ENCODE data around the gene DDIT3. TPM values are rescaled to one million over a fixed set of nuclear protein-coding genes. Genes with fewer than 3 reads are reported as not detected.

Gene DDIT3
- total RNA-seq, 1 donor from 2014 or later: 42.6 TPM

- Histone ChIP-seq H3K4me1 (ENCODE audit: insufficient read depth, low read length) (peaks cover 3% of the 10 kb centered on the region), H3K79me2 (ENCODE audit: insufficient read depth, low read length) (no peaks in the 10 kb centered on the region), H4K20me1 (ENCODE audit: insufficient read depth, low read length) (no peaks in the 10 kb centered on the region), H3K4me3 (ENCODE audit: insufficient read depth, low read depth, low read length) (no peak overlapping the region), H3K9me3 (ENCODE audit: insufficient read depth, low read depth, low read length) (no peaks in the 10 kb centered on the region), H3K36me3 (ENCODE audit: insufficient read depth, low read length) (no peaks in the 10 kb centered on the region), H2AFZ (ENCODE audit: low read depth, low read length) (no peak overlapping the region), H3K4me2 (ENCODE audit: low read length) (no peak overlapping the region), H3K9ac (ENCODE audit: low read length) (no peak overlapping the region), H3K27me3 (ENCODE audit: insufficient read depth, low read length) (peaks cover 7% of the 10 kb centered on the region), H3K27ac (ENCODE audit: low read depth, low read length) (no peak overlapping the region)
- peaks cover 71% of the 10 kb centered on the region for H3K27me3 Mint-ChIP-seq (ENCODE audit: low read depth, unreplicated experiment)
- DNase-seq (ENCODE audit: low read depth) (no peak), FAIRE-seq (no peak)
- peaks cover 23% of the 10 kb centered on the region for H3K36me3 Mint-ChIP-seq (ENCODE audit: low read depth, unreplicated experiment)
- peaks cover 5% of the 10 kb centered on the region for H3K9me3 Mint-ChIP-seq (ENCODE audit: unreplicated experiment)
- TF ChIP-seq EZH2 (IDR thresholded peaks at IDR 0.05; ENCODE audit: insufficient read depth, low read length): no peak
- TF ChIP-seq CTCF (IDR thresholded peaks at IDR 0.05; ENCODE audit: insufficient read depth, low read depth, low read length): no peak
- no peak overlapping the region for H3K27ac Mint-ChIP-seq (ENCODE audit: unreplicated experiment)
- no peak overlapping the region for H3K4me3 Mint-ChIP-seq (ENCODE audit: unreplicated experiment)
- H3K4me1 Mint-ChIP-seq (ENCODE audit: low read depth, unreplicated experiment): peaks cover 5% of the 10 kb centered on the region
These were observed 53.0 kb downstream of the DDIT3 start for GRCh38 chr12:57467212-57467874.

Small RNA genes lying within 50 kb of the gene (microRNA-seq; reads per million reads assigned to microRNA genes)
- gene MIR616 (1.4 reads per million), gene MIR6758 (not detected)

Other genes with a start within 250 kb of the DDIT3 start
- 18.8 and 19.2 TPM in 2 replicates for gene R3HDM2, start 89.5 kb downstream of the DDIT3 start, total RNA-seq
- not detected in 2 replicates for gene INHBC, start 85.7 kb downstream of the DDIT3 start, total RNA-seq
- 24.6 and 37.5 TPM in 2 replicates for gene INHBE, start 65.2 kb downstream of the DDIT3 start, total RNA-seq
- gene GLI1, start 60.7 kb downstream of the DDIT3 start, total RNA-seq: 5.8 and 6.8 TPM in 2 replicates
- 2.5 and 3.1 TPM in 2 replicates for gene ARHGAP9, start 40.6 kb downstream of the DDIT3 start, total RNA-seq
- 351 and 384 TPM in 2 replicates for gene MARS1, start 32.4 kb downstream of the DDIT3 start, total RNA-seq
- gene MBD6, start 2.3 kb upstream of the DDIT3 start, total RNA-seq: 55.3 and 58.5 TPM in 2 replicates
- 94.5 and 107 TPM in 2 replicates for gene DCTN2, start 26.7 kb upstream of the DDIT3 start, total RNA-seq
- 7.2 and 8.6 TPM in 2 replicates for gene KIF5A, start 29.5 kb upstream of the DDIT3 start, total RNA-seq
- 43.3 and 43.6 TPM in 2 replicates for gene PIP4K2C, start 70.7 kb upstream of the DDIT3 start, total RNA-seq
- gene DTX3, start 84.3 kb upstream of the DDIT3 start, total RNA-seq: 18.3 and 20.8 TPM in 2 replicates
- 16.8 and 24.5 TPM in 2 replicates for gene ARHGEF25, start 90.9 kb upstream of the DDIT3 start, total RNA-seq
- 2.5 and 2.6 TPM in 2 replicates for gene B4GALNT1, start 112.7 kb upstream of the DDIT3 start, total RNA-seq
- gene OS9, start 173.6 kb upstream of the DDIT3 start, total RNA-seq: 194 and 215 TPM in 2 replicates
- 0.14 and 0.17 TPM in 2 replicates for gene AGAP2, start 218.2 kb upstream of the DDIT3 start, total RNA-seq
- gene TSPAN31, start 224.5 kb upstream of the DDIT3 start, total RNA-seq: 18.6 and 22.9 TPM in 2 replicates
- gene CDK4, start 231.8 kb upstream of the DDIT3 start, total RNA-seq: 113 and 133 TPM in 2 replicates
- 11.3 and 13.0 TPM in 2 replicates for gene MARCHF9, start 234.6 kb upstream of the DDIT3 start, total RNA-seq
- 1.5 TPM in 2 replicates for gene CYP27B1, start 246.6 kb upstream of the DDIT3 start, total RNA-seq

All from astrocyte (in vitro differentiated cells and primary cell).